Fibroblast of peridontal ligament (primary cell): ENCODE measurements around the gene MINDY4.

Source experiments
- DNase-seq: peaks from one replicate; pipeline ENCODE4 v3.0.0-alpha.2; 2010; ENCODE audit errors: extremely low read depth

Gene MINDY4

DNA sequence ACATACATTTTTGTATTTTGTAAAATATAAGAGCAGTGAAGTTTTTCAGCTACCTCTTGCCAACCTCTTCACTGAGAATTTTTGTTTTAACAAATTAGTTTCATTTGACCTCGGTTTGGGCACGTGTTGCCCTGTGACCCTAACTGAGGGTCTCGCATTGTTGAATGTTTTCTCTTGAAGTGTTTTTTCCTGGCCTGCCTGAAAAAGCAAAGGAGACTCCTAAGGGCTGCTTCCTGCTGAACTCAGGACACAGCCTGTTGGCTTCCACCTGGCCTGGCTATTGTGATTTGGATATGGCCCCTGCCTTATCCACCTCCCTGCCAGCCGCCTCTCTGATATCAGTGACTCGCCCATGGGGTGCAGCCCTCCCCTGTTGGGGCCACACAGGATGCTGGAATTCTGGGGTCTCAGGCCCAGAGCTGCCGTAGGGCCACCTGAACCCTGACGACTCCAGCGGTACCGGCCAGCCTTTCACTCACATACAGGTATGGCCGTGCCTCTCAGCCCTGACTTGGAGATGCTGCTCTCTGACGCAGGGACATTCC is 81.6 kb downstream of the MINDY4 start:
- no peak for DNase-seq

DNA sequence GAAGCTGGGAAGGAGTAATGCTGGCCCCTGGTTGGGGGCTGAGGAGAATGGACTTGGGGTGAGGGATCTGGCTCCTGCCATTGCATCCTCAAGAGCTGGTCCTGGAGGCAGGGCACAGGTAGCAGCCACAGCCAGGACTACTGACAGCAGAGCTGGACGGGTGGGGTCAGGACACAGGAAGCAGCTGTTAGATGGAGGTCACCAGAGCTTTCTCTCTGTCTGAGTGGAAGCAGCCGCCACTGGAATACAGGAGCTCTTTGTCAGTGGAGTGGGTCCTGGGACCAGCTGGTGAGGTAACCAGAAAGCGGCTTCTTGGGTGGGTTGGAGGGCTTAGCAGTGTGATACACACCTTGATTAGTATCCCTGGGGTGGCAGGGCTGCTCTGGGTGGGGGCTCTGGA is 82.4 kb downstream of the MINDY4 start:
- DNase-seq, result no peak

DNA sequence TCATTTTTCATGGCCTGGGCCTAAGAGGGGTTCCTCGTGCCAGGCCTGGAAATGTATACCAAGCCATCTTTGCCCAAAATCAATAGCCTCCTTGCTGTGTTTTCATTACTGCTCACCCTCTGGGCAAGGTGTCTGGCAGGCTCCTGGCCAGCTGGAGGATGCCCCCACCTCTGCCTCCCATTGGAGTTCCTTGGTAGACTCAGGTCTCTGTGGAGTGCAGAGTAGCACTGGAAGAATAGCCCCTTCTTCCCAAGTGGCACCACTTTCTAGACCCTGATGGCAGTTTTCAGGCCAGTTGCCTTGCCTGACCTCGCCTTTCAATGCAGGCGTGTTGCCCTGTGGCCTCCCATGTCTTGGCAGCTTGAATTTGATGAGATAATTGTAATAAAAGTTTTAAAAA is 84.7 kb downstream of the MINDY4 start:
- no peak for DNase-seq

DNA sequence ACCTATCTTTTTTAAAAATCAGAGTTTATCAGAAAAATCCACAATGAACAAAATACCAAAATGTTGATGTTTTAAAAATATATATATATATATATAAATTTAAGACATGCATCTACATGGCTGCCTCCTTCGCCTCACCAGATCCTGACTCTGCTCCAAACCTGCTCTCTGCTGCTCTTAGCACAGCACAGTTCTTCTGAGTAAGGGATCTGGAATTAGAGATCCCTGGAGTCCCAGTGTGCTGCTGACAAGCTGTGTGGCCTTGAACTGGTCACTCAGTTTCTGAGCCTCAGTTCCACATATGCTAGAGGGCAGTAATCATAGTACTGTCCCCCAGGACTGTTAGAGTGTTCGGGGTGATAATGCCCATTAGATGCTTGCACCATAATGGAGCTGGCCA is 87.4 kb downstream of the MINDY4 start:
- peak; percentile 3 for DNase-seq

DNA sequence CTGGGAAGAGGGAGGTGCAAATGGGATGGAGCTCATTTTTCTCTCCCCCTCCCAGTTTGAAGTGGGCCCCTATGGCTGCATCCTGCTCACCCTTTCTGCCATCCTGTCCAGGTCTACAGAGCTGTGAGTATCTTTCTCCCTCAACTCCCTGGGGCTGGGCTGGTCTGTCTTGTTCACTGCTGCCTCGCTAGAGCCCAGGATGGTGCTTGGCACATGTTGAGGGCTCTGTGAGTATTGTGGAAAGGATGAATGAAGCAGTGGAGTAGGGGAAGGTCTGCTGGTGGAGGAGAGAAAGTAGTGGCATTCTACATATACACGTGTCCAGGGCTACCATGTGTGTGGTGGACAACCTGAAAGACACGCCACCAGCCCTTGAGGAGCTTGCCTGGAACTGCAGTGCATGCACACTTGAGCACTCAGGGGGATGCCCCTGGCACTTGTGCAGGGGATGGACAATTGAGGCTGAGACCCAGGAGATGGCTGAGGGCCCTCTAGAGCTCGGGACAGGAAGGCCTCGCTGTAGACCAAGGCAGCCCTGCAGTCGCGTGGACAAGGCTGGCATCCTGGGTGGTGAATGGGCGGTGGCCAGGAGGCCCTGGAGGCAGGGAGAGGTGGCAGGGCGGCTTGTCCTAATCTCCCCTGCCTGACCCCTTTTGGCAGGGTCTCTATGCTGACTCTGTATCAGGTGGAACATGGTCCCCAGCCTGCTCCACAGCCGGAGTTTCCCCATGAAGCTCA is 88.2 kb downstream of the MINDY4 start:
- no peak for DNase-seq

DNA sequence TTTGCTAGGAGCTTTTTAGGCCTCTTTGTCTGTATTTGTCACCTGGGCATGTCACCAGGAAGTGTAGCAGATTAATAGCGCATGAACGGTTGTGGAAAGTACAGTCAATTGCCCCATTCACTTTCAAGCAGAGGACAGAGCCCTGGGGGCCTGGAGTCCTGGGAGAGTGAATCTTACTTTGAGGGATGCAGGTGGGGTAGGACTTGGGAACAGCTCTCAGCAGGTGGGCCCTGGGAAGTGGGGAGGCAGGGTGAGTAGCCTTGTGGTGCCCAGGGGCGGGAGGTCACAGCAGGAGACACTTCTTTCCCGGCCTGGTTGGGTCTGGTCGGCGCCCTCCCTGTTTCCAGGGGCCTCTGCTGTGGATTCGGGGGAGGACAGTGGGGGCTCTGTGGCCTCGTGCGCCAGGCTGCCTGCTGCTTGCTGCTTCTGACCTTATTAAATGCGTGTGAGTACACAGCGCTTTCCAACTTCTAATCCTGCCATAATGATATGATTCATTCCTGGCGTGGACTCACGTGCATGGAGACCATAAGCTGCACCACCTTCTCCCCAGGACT is 88.8 kb downstream of the MINDY4 start:
- no peak for DNase-seq

DNA sequence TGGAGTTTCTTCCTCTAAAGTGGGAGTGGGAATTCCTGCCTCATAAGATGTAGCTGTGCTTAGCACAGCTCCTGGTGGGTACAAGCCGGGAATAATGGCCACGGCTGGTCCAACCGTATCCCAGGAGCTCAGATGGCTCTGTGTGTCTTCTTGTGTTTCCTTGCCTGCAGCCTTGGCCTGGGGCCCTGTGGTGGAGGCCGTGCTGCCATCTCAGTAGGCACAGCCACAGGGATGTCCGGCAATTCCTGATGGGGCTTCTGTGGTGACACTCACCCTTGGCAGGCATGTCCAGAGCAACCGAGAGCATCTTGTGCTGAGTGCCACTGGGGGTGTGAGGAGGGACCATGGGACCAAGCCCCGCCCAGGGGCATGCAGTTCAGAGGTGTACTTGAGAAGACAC is 90.4 kb downstream of the MINDY4 start:
- no peak for DNase-seq

DNA sequence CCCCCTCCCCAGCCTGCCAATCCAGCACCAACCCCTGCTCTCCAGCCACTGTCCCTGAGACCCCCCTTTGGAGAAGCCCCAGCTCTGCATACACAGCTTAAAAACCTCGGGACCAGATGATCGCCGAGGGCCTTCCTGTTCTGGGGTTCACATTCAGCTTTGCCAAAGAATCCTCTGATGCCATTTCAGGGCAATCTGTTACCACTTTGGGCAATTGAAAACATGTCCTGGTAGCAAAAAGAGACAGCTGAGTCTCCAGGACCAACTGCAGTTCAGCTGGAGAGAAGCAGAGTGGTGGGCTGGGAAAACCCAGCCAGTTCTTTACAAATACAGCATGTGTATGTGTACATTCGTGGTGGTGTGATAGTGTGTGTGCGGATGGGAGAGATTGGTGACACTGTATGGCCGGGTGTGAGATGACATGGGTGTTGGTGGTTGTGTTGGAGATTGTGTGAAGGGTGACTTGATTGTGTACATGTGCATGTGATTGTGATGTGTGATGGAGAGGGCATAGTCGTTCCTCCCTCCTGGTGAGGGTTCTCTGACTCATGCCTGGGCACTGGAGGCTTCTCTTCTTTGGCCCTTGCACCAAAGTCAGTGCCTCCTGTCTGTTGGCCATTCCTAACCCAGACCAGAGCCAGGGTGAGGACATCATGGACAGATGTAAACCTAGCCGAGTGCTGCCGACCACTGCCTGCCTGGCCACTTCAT is 91.9 kb downstream of the MINDY4 start:
- DNase-seq, result peak; percentile 44

DNA sequence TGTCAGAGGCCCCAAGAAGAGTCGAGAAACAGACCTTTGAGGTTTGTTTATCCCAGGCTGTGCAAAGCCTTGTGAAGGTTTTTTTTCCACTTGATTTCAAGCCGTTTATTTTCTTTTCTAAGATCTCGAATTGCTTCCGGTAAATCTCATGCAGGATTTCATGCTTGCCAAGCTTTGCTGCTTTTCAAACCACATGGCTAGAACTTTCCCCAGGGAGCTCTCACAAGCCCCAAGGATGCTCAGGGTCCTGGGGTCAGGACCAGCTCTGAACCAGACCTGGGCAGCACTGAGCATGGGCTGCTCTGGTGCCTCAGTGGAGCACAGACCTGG is 92.5 kb downstream of the MINDY4 start:
- peak; percentile 82 for DNase-seq

DNA sequence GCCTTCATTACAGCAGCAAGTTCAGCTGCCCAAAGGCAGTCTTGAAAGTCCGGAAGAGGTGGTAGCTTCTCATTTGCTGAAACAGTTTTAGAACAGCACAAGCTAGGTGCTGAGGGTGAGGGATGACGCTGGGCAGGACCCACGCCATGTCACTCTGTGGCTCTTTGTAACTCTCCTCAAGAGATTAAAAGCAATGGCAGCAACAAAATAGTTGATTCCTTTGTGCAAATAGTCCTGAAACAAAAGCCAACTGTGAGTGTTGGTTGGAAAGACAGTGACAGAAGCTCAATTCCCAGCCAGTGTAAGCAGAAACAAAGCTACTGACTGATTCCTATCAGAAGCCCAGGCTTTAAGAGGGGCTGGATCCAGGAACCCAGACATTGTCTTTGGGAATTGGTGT is 92.9 kb downstream of the MINDY4 start:
- DNase-seq, result no peak

DNA sequence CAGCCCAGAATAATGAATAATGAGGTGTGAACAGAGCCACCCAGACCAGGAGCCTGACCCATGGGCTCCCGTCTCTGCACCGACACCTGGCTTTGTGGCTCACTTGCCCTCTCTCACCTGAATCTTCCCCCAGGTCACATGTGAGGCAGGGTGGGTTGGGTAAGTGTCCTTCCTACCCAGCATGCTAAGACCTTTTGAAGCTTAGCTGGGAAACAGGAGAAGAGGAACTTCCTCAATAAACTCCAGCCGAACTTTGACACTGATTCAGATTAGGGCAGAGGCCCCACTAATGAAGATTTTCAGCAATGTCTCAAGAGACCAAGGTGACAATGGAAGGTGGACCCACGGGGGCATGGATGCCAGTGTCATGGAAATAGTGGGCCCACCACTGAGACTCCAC is 93.9 kb downstream of the MINDY4 start:
- no peak for DNase-seq

DNA sequence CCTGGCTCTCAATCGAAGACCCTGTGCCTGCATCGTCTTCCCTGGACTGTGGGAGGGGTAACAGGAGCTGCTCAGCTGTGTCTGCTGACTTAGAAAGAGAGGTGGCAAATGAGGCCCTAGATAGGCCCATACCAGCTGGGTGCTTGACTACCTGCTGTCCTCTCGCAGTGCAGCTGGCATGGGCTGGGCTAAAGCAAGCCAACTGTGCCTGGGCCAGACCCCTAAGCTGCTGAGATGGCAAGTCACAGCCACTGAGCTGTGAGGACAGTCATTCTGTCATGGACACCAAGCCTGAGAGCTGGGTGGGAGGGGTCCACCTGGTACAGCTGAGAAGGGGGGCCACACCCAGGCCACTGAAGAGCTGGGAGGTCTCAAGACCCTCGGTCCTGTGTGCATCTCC is 94.6 kb downstream of the MINDY4 start:
- DNase-seq, result no peak

DNA sequence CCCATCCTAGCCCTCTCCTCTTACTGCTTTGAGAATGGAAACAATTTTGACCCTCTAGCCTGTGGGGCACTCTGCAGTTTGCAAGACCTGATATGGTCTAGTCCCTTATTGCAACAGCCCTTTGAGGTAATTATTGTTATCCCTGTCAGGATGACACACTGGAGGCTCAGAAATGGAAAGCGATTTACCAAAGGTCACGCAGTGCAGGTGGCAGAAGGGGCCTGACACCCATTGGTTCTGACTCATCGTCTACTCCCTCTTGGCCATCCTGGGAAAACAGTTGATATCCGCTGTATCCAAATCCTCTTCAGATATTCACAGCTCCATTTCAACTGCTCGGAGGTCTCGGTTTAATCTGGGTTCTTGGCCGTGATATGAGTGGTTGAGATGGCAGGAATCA is 95.7 kb downstream of the MINDY4 start:
- no peak for DNase-seq

DNA sequence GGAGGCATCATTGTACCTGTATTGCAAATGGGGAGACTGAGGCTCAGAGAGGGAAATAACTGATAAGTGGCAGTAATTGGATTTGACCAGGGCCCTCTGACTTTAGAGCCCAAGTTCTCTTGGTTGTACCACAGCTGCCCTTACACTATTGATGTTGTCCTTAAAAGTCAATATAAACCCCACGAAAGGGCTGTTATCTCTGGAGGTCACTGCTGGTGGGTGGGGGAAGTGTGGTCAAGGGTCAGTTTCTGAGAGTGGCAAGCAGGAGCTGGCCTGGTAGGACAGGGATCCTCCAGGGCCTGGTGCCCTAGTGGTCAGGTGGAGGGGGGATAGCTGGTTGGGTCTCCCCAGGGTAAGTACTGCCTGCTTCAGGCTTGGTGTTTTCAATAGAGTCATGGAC is 96.3 kb downstream of the MINDY4 start:
- DNase-seq, result no peak

DNA sequence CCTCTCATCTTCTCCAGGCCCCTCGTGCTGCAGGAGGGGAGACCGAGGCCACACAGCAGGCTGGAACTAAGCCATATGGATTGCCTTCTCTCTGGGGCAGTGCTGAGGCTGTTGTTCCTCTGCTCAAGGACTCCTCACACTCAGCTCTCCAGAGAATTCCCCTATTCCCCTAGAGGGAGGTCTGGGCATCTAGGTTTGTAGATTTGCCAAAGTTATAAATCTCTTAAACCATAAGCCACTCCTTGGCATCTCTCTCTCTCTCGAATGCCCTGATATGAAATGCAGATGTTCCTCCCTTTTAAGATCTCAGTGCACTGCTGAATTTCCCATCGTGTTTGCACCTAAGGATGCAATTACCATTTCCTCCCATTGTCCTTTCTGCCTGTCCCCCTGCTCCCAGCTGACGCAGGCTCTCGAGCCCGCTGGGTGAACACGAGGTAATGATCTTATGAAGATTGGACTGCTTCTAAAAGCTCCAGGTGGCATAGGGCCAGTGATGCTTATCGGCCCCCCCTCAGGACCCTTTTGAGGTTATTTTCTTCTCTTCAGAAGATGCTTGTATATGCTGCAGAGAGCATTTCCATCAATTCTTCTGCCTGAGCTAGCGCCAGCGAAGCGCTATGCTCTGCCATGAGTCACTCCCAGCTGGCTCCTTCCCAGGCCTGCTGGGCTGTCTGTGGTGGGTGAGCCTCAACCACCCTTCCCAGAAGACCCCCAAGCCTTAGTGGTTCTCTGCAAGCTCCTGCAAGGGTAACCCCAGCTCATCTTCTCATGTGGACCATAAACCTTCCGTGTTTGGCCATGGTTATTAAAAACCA is 98.8 kb downstream of the MINDY4 start:
- peak; percentile 29 for DNase-seq

DNA sequence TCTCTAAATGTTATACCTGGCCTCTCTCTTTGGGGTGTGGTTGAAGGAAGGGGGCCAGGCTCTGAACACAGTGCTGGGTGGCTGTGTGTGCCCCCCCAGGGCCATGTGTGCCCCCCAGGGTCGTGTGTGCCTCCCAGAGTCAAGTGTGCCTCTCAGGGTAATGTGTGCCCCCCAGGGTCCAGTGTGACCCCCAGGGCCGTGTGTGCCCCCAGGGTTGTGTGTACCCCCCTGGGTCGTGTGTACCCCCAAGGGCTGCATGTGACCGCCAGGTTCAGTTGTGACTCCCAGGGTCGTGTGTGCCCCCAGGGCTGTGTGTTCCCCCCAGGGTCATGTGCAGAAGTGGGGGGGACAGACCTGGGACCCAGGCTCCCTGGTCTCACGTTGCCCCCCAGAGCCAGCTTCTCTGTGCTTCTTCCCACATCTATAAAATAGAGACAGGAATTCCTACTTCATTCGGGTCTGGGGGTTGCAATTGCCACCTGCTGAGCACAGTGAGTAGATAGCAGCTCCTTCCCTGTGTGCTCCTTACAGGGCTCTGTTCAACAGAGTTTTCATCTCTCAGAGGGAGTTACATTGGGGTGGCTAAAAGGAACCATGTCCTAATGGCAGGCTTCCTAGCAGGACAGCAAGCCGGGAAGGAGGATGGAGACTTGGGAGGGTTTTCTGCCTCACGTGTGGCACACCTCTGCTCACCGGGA is 99.8 kb downstream of the MINDY4 start:
- DNase-seq, result no peak

DNA sequence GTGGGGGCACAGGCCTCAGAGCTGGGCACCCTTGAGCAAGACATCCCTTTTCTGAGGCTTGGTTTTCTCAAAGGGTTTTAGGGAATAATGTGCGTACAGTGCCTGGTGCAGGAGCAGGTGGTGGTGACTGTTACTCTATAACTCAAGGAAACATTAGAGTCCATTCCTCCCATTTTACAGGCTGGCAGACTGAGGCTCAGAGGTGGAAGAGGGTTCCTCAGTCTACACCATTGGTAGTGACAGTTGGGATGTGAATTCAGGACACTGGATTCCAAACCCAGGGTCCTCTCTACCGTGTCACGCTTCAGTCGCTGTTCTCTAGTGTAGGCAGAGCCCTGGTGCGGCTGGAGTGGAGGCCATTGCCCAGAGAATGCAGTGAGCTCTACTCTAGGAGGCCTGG is 100.4 kb downstream of the MINDY4 start:
- no peak for DNase-seq

DNA sequence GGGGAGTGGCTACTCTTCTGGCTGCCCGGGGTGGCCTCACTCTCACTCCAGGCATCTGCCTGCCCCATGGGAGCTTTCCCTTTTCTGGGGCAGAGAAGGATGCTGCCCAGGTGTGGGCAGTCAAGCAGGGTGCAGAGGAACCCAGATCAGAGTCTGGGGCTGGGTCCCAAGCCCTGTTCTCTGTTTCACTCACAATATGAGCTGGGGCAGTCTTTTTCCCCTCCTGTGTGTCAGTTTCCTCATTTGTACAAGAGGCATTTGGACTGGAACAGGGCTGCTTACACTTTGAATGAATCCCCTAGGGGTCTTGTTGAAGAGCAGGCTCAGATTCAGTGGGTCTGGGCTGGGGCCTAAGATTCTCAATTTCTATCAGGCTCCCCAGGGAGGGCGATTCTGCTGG is 102.0 kb downstream of the MINDY4 start:
- no peak for DNase-seq

DNA sequence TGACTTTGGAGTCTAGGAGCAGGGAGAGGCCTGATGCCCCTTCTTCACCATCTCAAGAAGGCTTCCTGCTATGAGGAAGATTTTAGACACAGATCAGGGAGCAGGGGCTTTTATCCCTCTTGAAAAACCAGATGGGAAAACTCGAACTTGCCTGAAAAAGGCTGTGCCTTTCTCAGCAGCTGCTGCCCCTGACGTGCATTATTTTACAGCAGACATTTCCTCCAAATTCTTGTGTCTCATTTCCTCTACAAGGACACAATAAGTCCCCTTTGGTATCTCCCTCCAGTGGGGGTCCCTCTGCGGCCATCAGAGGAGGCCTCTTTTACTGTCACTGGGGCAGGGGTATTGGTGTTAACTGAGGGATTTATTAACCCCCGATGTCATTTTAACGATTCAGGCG is 102.4 kb downstream of the MINDY4 start:
- no peak for DNase-seq

DNA sequence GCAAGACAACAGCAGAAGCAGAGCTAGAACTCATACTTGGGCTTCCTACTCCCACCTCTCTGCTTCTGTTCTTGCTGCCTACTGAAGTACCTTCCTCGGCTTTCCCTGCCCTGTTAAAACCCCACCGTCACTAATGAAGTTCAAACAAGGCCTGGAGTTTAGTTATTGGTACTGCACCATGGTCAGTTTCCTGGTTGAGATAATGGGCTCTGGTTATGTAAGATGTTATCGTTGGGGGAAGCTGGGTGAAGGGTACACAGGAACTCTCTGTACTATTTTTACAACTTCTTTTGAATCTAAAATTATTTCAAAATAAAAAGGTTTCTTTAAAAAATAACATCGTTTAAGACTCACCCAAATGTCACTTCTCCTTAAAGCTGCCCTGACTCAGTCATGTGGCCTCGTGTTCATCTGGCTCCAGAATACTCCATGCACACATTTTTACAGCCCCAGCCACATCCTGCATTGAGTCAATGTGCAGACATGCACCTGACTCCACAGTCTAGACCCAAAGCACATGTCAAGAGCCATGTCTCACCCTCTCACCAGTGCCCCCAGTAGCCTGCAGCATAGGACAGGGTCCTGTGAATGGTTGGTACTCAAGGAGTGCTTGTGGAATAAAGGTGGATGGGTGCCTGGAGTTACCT is 103.6 kb downstream of the MINDY4 start:
- no peak for DNase-seq
